BLaER1 (cell line): ENCODE data around the gene TMEFF2.

Experiments used
- H3K27ac ChIP-seq: shearing (Covaris generic); formaldehyde crosslinking; 2 replicates; pipeline ENCODE4 v1.8.1; 2022
- H3K27me3 ChIP-seq: shearing (Covaris generic); formaldehyde crosslinking; 2 replicates; pipeline ENCODE4 v1.8.1; 2022
- H3K36me3 ChIP-seq: shearing (Covaris generic); formaldehyde crosslinking; 2 replicates; pipeline ENCODE4 v1.8.1; 2022
- H3K4me1 ChIP-seq: shearing (Covaris generic); formaldehyde crosslinking; 2 replicates; pipeline ENCODE4 v1.8.1; 2022
- H3K4me2 ChIP-seq: shearing (Covaris generic); formaldehyde crosslinking; 2 replicates; pipeline ENCODE4 v1.8.1; 2022
- H3K4me3 ChIP-seq: shearing (Covaris generic); formaldehyde crosslinking; 2 replicates; pipeline ENCODE4 v1.8.1; 2022
- H3K9ac ChIP-seq: shearing (Covaris generic); formaldehyde crosslinking; 2 replicates; pipeline ENCODE4 v1.8.1; 2022
- H3K9me3 ChIP-seq: shearing (Covaris generic); formaldehyde crosslinking; 2 replicates; pipeline ENCODE4 v1.8.1; 2022
- H4K20me1 ChIP-seq: shearing (Covaris generic); formaldehyde crosslinking; 2 replicates; pipeline ENCODE4 v1.8.1; 2022
- Cebpa-rat ChIP-seq: shearing (Covaris generic); IDR thresholded peaks from 2 replicates; pipeline ENCODE4 v1.8.1; 2022

Gene TMEFF2, protein sequence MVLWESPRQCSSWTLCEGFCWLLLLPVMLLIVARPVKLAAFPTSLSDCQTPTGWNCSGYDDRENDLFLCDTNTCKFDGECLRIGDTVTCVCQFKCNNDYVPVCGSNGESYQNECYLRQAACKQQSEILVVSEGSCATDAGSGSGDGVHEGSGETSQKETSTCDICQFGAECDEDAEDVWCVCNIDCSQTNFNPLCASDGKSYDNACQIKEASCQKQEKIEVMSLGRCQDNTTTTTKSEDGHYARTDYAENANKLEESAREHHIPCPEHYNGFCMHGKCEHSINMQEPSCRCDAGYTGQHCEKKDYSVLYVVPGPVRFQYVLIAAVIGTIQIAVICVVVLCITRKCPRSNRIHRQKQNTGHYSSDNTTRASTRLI

DNA sequence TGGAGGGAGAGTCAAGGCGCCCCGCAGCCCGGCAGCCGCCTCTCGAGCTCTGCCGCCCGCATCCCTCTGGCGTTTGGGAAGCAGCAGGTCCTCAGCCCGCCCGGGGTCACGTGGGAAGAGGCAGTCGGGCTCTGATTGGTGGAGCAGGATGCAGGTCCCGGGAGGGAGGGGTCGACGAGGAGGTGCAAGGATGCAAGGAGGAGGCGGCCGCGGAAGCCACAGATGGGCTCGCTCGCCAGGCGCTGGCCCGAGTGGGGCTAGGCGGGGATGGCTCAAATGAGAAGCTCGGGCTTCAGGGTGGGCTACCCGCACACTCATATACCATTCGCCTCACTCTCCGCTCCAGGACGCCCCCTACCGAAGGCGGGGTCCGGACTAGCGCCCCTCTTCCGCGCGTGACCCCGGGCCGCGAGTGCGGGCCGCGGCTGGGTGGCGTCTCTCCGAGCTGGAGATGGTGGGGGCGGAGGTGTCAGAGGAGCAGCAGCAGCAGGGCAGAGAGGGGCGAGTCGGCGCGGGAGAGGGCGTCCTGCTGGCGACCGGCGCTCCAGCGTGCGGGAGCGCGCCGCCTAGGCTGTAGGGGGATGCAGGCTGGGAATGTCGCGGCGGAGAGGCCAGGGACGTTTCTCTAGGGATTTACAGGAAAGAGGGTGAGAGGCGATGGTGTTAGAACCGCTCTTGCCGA lies at the start of gene TMEFF2:
Gene TMEFF2 (minus strand): TSS at position 68 of the 682 bp plus-strand sequence. CDS start 409 bp downstream, outside the sequence.
- H3K27me3 ChIP-seq, result peaks cover 4% of the 10 kb centered on the region; the same call in 1 of the 2 replicates
- H3K4me3 ChIP-seq, result no peak within 1 kb of the TSS
- no peak within 1 kb of the TSS for H3K27ac ChIP-seq
- H4K20me1 ChIP-seq, result no peaks in the 10 kb centered on the region
- H3K4me1 ChIP-seq, result no peaks in the 10 kb centered on the region
- no peak for TF ChIP-seq Cebpa-rat
- peaks cover 25% of the 10 kb centered on the region for H3K9me3 ChIP-seq
- H3K9ac ChIP-seq, result no peak within 1 kb of the TSS
- H3K4me2 ChIP-seq, result no peak within 1 kb of the TSS
- H3K36me3 ChIP-seq, result no peaks in the 10 kb centered on the region

DNA sequence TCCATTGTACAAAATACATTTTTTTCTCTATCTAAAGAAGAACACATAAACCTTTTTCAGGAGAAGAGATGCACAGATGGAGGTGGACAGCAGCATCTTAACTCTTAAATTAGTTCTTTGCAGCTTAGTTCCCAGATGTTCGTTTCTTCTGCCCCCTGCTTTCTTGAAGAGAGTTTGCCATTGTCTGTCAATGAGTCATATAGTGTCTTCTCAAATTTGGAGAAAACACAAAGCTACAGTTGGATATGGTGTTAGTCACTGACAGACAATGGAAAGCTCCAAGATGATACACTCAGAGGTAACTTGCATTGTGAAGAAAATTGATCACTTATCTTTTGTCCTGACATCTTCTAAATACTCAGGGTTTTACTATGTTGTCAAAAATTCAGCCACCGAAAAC lies 48.8 kb upstream of the TMEFF2 start:
- TF ChIP-seq Cebpa-rat, result no peak
- no peaks in the 10 kb centered on the region for H3K4me1 ChIP-seq
- no peaks in the 10 kb centered on the region for H3K9me3 ChIP-seq
- H3K4me3 ChIP-seq, result no peak overlapping the region
- H3K9ac ChIP-seq, result no peak overlapping the region
- no peaks in the 10 kb centered on the region for H3K27me3 ChIP-seq
- no peaks in the 10 kb centered on the region for H3K36me3 ChIP-seq
- H3K27ac ChIP-seq, result no peak overlapping the region
- H3K4me2 ChIP-seq, result no peak overlapping the region
- no peaks in the 10 kb centered on the region for H4K20me1 ChIP-seq

DNA sequence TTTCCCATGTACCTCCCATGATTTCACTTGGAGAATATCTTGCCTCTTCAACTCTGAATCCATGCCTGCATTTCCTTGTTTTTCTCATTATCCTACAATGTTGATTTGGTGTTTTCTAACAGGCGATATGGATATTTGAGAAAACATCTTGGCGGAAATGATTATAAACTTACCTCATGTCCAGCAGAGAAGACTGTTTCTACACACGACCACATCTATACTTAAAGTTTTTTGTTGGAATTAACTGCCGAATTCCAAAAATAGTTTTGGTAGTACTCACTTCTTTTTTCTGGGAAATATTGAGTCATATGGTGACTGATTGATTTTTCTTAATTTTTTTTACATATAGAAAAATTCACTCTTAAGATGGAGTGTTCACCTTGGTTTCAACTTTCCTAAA lies 41.4 kb upstream of the TMEFF2 start:
- H3K9ac ChIP-seq, result no peak overlapping the region
- H3K36me3 ChIP-seq, result no peaks in the 10 kb centered on the region
- H3K27me3 ChIP-seq, result no peaks in the 10 kb centered on the region
- H3K27ac ChIP-seq, result no peak overlapping the region
- H3K4me3 ChIP-seq, result no peak overlapping the region
- no peak for TF ChIP-seq Cebpa-rat
- H4K20me1 ChIP-seq, result no peaks in the 10 kb centered on the region
- H3K9me3 ChIP-seq, result no peaks in the 10 kb centered on the region
- H3K4me1 ChIP-seq, result no peaks in the 10 kb centered on the region
- H3K4me2 ChIP-seq, result no peak overlapping the region

DNA sequence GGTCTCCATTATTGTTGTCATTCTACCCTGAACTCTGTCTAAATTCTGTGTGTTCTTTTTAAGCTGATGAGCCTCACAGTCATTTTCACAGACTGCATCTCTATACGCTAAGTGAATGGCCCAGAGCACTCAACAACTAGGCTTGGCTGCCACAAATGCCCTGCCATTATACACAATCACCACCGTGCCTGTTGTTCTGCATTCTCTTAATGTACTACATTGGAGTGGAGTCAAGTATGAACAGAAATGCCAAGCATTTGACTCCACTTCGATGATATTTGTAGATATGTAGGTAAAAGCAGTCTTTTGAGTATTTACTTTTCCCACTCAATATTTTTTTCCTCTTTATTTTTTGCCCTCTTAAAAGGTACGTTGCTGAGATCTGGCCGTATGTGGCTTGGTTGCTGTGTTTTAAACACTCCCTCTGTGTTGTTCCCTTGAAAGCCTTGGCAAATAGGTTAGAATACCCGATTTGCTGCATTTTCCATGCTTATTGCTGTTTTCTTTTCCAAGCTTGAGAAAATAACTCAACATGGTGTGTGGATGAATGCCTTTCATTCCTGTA lies 36.2 kb upstream of the TMEFF2 start:
- no peak overlapping the region for H3K27ac ChIP-seq
- H4K20me1 ChIP-seq, result no peaks in the 10 kb centered on the region
- no peaks in the 10 kb centered on the region for H3K27me3 ChIP-seq
- H3K4me1 ChIP-seq, result no peaks in the 10 kb centered on the region
- no peak overlapping the region for H3K9ac ChIP-seq
- no peaks in the 10 kb centered on the region for H3K9me3 ChIP-seq
- H3K36me3 ChIP-seq, result no peaks in the 10 kb centered on the region
- no peak overlapping the region for H3K4me3 ChIP-seq
- TF ChIP-seq Cebpa-rat, result no peak
- no peak overlapping the region for H3K4me2 ChIP-seq

GRCh38 chr2:192228685-192229084 lies 34.0 kb upstream of the TMEFF2 start:
- no peak for TF ChIP-seq Cebpa-rat
- H3K27me3 ChIP-seq, result no peaks in the 10 kb centered on the region
- H3K9ac ChIP-seq, result no peak overlapping the region
- no peak overlapping the region for H3K4me2 ChIP-seq
- H3K27ac ChIP-seq, result no peak overlapping the region
- no peak overlapping the region for H3K4me3 ChIP-seq
- H3K36me3 ChIP-seq, result no peaks in the 10 kb centered on the region
- H3K9me3 ChIP-seq, result no peaks in the 10 kb centered on the region
- H4K20me1 ChIP-seq, result no peaks in the 10 kb centered on the region
- H3K4me1 ChIP-seq, result peaks cover 2% of the 10 kb centered on the region

GRCh38 chr2:192218970-192219369 lies 24.2 kb upstream of the TMEFF2 start:
- H3K9ac ChIP-seq, result no peak overlapping the region
- no peaks in the 10 kb centered on the region for H3K27me3 ChIP-seq
- peaks cover 8% of the 10 kb centered on the region for H3K4me1 ChIP-seq
- H3K4me3 ChIP-seq, result no peak overlapping the region
- TF ChIP-seq Cebpa-rat, result no peak
- no peaks in the 10 kb centered on the region for H3K9me3 ChIP-seq
- no peaks in the 10 kb centered on the region for H4K20me1 ChIP-seq
- no peak overlapping the region for H3K4me2 ChIP-seq
- no peak overlapping the region for H3K27ac ChIP-seq
- H3K36me3 ChIP-seq, result no peaks in the 10 kb centered on the region

GRCh38 chr2:192218377-192218776 lies 23.6 kb upstream of the TMEFF2 start:
- no peaks in the 10 kb centered on the region for H3K36me3 ChIP-seq
- no peaks in the 10 kb centered on the region for H3K27me3 ChIP-seq
- TF ChIP-seq Cebpa-rat, result no peak
- no peaks in the 10 kb centered on the region for H3K9me3 ChIP-seq
- H3K4me2 ChIP-seq, result no peak overlapping the region
- H3K9ac ChIP-seq, result no peak overlapping the region
- no peak overlapping the region for H3K4me3 ChIP-seq
- H3K4me1 ChIP-seq, result peaks cover 3% of the 10 kb centered on the region
- H3K27ac ChIP-seq, result no peak overlapping the region
- H4K20me1 ChIP-seq, result no peaks in the 10 kb centered on the region

DNA sequence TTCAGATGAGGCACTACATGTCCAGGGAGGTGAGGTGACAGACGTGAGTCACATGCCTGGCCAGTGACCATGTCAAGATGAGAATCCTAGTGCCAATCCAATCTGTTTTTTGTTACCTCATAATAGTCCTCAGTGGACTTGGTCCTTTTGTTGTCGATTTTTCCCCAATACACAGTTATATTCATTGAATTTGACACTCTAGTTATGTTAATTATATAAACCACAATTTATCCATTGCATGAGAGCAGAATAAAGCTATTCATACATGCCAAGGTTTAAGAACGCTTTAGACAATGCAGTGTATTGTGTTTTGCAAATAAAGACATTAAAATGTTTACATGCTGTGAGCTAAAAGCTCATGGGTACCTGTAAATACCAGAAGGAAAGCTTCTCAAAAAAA lies 21.6 kb upstream of the TMEFF2 start:
- Histone ChIP-seq H4K20me1 (no peaks in the 10 kb centered on the region), H3K36me3 (no peaks in the 10 kb centered on the region)

GRCh38 chr2:192215096-192215877 lies 20.6 kb upstream of the TMEFF2 start:
- no peak overlapping the region for H3K4me2 ChIP-seq

More for the DNA sequence above, 21.6 kb upstream of the TMEFF2 start:
- Histone ChIP-seq H3K4me3 (no peak overlapping the region), H3K4me2 (no peak overlapping the region), H3K4me1 (no peaks in the 10 kb centered on the region), H3K27me3 (no peaks in the 10 kb centered on the region), H3K9ac (no peak overlapping the region), H3K27ac (no peak overlapping the region), H3K9me3 (no peaks in the 10 kb centered on the region)
- TF ChIP-seq Cebpa-rat, result no peak

More at GRCh38 chr2:192215096-192215877, 20.6 kb upstream of the TMEFF2 start:
- Histone ChIP-seq H4K20me1 (no peaks in the 10 kb centered on the region), H3K27ac (no peak overlapping the region), H3K9ac (no peak overlapping the region), H3K9me3 (no peaks in the 10 kb centered on the region), H3K4me3 (no peak overlapping the region), H3K4me1 (no peaks in the 10 kb centered on the region), H3K36me3 (no peaks in the 10 kb centered on the region), H3K27me3 (no peaks in the 10 kb centered on the region)
- TF ChIP-seq Cebpa-rat, result no peak
